ENCODE measurements around the gene TBC1D14.

DNA sequence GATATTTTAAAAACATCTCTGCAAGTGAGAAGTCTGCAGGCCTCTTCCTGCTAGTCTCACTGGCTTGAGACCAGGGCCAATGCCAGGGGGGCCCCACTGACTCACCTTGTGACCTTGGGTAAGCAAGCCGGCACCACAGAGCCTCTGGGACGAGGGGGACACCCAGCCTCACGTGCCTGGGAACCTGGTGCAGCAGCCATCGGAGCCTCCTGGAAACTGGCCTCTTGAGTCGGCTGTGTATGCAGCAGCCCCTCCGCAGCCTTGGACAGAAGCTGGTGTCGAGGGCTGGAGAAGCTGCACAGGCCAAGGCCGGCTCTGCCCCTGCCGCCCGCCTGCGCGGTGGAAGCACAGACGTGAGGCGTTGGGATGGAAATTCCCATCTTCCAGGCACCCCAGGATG, 142.3 kb downstream of the TBC1D14 start:
- TF ChIP-seq, protein P1, sequence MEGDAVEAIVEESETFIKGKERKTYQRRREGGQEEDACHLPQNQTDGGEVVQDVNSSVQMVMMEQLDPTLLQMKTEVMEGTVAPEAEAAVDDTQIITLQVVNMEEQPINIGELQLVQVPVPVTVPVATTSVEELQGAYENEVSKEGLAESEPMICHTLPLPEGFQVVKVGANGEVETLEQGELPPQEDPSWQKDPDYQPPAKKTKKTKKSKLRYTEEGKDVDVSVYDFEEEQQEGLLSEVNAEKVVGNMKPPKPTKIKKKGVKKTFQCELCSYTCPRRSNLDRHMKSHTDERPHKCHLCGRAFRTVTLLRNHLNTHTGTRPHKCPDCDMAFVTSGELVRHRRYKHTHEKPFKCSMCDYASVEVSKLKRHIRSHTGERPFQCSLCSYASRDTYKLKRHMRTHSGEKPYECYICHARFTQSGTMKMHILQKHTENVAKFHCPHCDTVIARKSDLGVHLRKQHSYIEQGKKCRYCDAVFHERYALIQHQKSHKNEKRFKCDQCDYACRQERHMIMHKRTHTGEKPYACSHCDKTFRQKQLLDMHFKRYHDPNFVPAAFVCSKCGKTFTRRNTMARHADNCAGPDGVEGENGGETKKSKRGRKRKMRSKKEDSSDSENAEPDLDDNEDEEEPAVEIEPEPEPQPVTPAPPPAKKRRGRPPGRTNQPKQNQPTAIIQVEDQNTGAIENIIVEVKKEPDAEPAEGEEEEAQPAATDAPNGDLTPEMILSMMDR (IDR thresholded peaks at IDR 0.05) = no peak
- TF ChIP-seq POLR2A (IDR thresholded peaks at IDR 0.05) = no peak

Measured in testis (tissue), 2 donors.